Peyer's patch (tissue), 4 donors: ENCODE data around the gene HSPA1A.

Source experiments
- CTCF ChIP-seq, 6 experiments: fragments of 450-650 bp in 4 of 6; fragments of 200-600 bp in 2 of 6; sonication (generic) in 1 of 6; IDR thresholded peaks; one replicate each; pipeline ENCODE4 v1.5.1; 2017 to 2019; ENCODE audit warnings: antibody characterized with exemption in 6 of 6, mild to moderate bottlenecking in 3 of 6, moderate library complexity in 1 of 6
- POLR2A ChIP-seq, 2 donors: fragments of 450-650 bp; IDR thresholded peaks; one replicate each; pipeline ENCODE4 v1.5.1; 2017; ENCODE audit warnings: antibody characterized with exemption in 2 of 2, mild to moderate bottlenecking in 2 of 2, moderate library complexity in 2 of 2

DNA sequence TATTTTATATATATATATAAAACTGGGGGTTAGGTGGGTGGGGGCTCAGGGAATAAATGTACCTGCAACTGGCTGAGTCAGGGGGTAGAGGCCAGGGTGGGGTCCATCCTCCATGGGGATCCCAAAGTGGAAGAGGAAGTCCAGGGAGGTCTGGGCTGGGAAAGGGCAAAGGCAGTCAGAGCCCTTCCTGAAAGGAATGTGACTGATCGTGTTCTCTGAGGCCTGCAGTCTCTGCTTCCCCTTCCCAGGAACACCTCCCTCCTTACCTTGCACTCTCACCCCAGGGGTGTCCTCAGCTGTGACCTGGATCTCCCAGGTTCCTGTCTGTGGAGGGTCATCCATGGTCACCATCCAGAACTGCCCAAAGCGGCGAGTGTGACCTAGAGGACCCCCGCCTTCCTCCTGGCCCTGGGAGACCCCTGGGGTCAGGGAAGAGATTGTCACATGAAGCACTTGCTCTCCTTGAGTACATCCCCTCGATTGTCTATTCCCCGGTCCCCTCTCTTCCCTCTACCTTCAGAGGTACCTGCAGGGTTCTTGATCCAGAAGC lies 48.2 kb upstream of the HSPA1A start:
- no peak for TF ChIP-seq CTCF (IDR thresholded peaks at IDR 0.05)
- no peak for TF ChIP-seq POLR2A (IDR thresholded peaks at IDR 0.05)
